GM12864 (cell line): Measurements from ENCODE around the gene AJAP1.
"Not testable (repeated sequence)": the region's sequence is repeated elsewhere in the genome, so short reads cannot be mapped to it uniquely, and the experiment has no call there.

ENCODE experiments used
- DNase-seq: peaks from one replicate; pipeline ENCODE4 v3.0.0-alpha.2; 2011; ENCODE audit warnings: low read depth
- H3K4me3 ChIP-seq: 2 replicates; pipeline ENCODE4 v1.5.1; 2011; ENCODE audit warnings: mild to moderate bottlenecking, low read depth, low read length, control low read depth
- CTCF ChIP-seq: IDR thresholded peaks from 2 replicates; pipeline ENCODE4 v1.5.1; 2011; ENCODE audit warnings: low read depth, mild to moderate bottlenecking, moderate library complexity, low read length, control low read depth, inconsistent platforms; ENCODE audit errors: missing control alignments

Gene AJAP1

GRCh38 chr1:4664095-4664494, 9.7 kb downstream of the AJAP1 start:
- no peak overlapping the region for H3K4me3 ChIP-seq
- no peak for DNase-seq
- no peak for TF ChIP-seq CTCF

GRCh38 chr1:4664606-4665005, 10.2 kb downstream of the AJAP1 start:
- DNase-seq = no peak
- no peak overlapping the region for H3K4me3 ChIP-seq
- TF ChIP-seq CTCF = no peak

GRCh38 chr1:4665456-4665855, 11.0 kb downstream of the AJAP1 start:
- no peak for DNase-seq
- no peak overlapping the region for H3K4me3 ChIP-seq
- TF ChIP-seq CTCF = no peak

- not testable (repeated sequence) for DNase-seq, H3K4me3 ChIP-seq
These were observed 12.3 kb downstream of the AJAP1 start for GRCh38 chr1:4666683-4667082.

- no peak overlapping the region for H3K4me3 ChIP-seq
- no peak for DNase-seq
- TF ChIP-seq CTCF = no peak
These were observed 14.6 kb downstream of the AJAP1 start for GRCh38 chr1:4668743-4669700.

GRCh38 chr1:4670265-4670664, 15.9 kb downstream of the AJAP1 start:
- no peak overlapping the region for H3K4me3 ChIP-seq
- no peak for TF ChIP-seq CTCF
- DNase-seq = no peak

- H3K4me3 ChIP-seq = no peak overlapping the region
- no peak for TF ChIP-seq CTCF
- no peak for DNase-seq
These were observed 17.4 kb downstream of the AJAP1 start for GRCh38 chr1:4671828-4672227.
